CD4-positive, alpha-beta T cell treated with Interleukin-4 for 4 hours (primary cell): ENCODE results near the gene ZDHHC23.

Experiments used
- DNase-seq: peaks from one replicate; pipeline ENCODE4 v3.0.0-alpha.2; 2020

The ZDHHC23 gene

GRCh38 chr3:114011059-114011797 lies 63.4 kb downstream of the ZDHHC23 start:
- no peak for DNase-seq
